OCI-LY7 (cell line): ENCODE results near the gene RNF126. TPM values are rescaled to one million over a fixed set of nuclear protein-coding genes. Genes with fewer than 3 reads are reported as not detected.

Experiments
- BruUV-seq: library from RNA; stranded (reverse); fragments of 400-500 nt; replicated peaks from 2 replicates; lab custom pipeline; 2021; lab: Mats Ljungman, UMichigan
- CTCF ChIA-PET: fragments of 300-600 bp; sonication (Branson Sonifier 250); formaldehyde crosslinking; loops from one replicate; lab custom pipeline; 2022; ENCODE audit warnings: antibody characterized with exemption; ENCODE audit not compliant: unreplicated experiment; lab: Charles Lee
- POLR2A ChIA-PET: fragments of 300-600 bp; sonication (Branson Sonifier 250); formaldehyde crosslinking; loops from one replicate; lab custom pipeline; 2022; ENCODE audit warnings: antibody characterized with exemption; lab: Charles Lee
- DNase-seq: peaks from one replicate; pipeline ENCODE4 v3.0.0-alpha.2; 2015; ENCODE audit warnings: low spot score
- H2AFZ ChIP-seq: fragments of 200-600 bp; sonication (generic), shearing (Covaris generic); 2 replicates; pipeline ENCODE4 v1.6.1; 2014; ENCODE audit warnings: mild to moderate bottlenecking, antibody characterized with exemption, low read length, moderate library complexity
- H3K27ac ChIP-seq: fragments of 200-600 bp; sonication (generic); 2 replicates; pipeline ENCODE4 v1.5.1; 2014; ENCODE audit warnings: mixed run types, low read depth, mild to moderate bottlenecking, moderate library complexity, low read length, inconsistent platforms; ENCODE audit not compliant: poor library complexity, severe bottlenecking
- H3K36me3 ChIP-seq: fragments of 200-600 bp; sonication (generic); 2 replicates; pipeline ENCODE4 v1.6.1; 2014; ENCODE audit warnings: mild to moderate bottlenecking, antibody characterized with exemption, low read length, moderate library complexity, mixed read lengths; ENCODE audit not compliant: insufficient read depth
- H3K4me1 ChIP-seq: fragments of 200-600 bp; sonication (generic); 2 replicates; pipeline ENCODE4 v1.5.1; 2014; ENCODE audit warnings: mild to moderate bottlenecking, low read length; ENCODE audit not compliant: insufficient read depth, poor library complexity, severe bottlenecking
- H3K4me2 ChIP-seq: fragments of 200-600 bp; sonication (generic); 2 replicates; pipeline ENCODE4 v1.6.1; 2014; ENCODE audit warnings: mild to moderate bottlenecking, low read length
- H3K4me3 ChIP-seq: fragments of 200-600 bp; sonication (generic); 2 replicates; pipeline ENCODE4 v1.5.1; 2014; ENCODE audit warnings: mild to moderate bottlenecking, low read depth, low read length; ENCODE audit not compliant: poor library complexity, severe bottlenecking
- H3K79me2 ChIP-seq: fragments of 200-600 bp; sonication (generic); 2 replicates; pipeline ENCODE4 v1.6.1; 2016; ENCODE audit warnings: low read depth, mild to moderate bottlenecking, low read length, moderate library complexity, mixed read lengths; ENCODE audit not compliant: insufficient read depth
- H3K9me2 ChIP-seq: fragments of 200-600 bp; sonication (generic); 2 replicates; pipeline ENCODE4 v1.6.1; 2016; ENCODE audit warnings: mild to moderate bottlenecking, low read length, mixed read lengths; ENCODE audit not compliant: insufficient read depth
- H3K9me3 ChIP-seq: fragments of 200-600 bp; sonication (generic); 2 replicates; pipeline ENCODE4 v1.6.1; 2014; ENCODE audit warnings: mild to moderate bottlenecking, mixed run types, low read length, mixed read lengths
- H4K20me1 ChIP-seq: fragments of 200-600 bp; sonication (generic); 2 replicates; pipeline ENCODE4 v1.6.1; 2014; ENCODE audit warnings: mild to moderate bottlenecking, antibody characterized with exemption, low read length, moderate library complexity, mixed read lengths; ENCODE audit not compliant: insufficient read depth
- EZH2phosphoT487 ChIP-seq: fragments of 200-600 bp; sonication (generic); IDR thresholded peaks from 2 replicates; pipeline ENCODE4 v1.6.1; 2018; ENCODE audit warnings: low read depth, borderline replicate concordance, mild to moderate bottlenecking, mixed run types, antibody characterized with exemption, low read length, moderate library complexity, mixed read lengths
- intact Hi-C: fragments of 100-400 bp; cut with micrococcal nuclease; formaldehyde crosslinking; loops from one replicate; pipeline ENCODE4 v1.10.0; 2022; ENCODE audit not compliant: unreplicated experiment
- total RNA-seq, 2 experiments: library from RNA; depleted of rRNA in 1 of 2; stranded (reverse); fragments of >200 nt in 1 of 2; shearing (Covaris generic) in 1 of 2; gene quantifications; 2 replicates each; pipeline ENCODE4 v1.2.3, GENCODE V29; 2014 to 2022
- TF ChIP-seq, protein P1 (sequence below): fragments of 200-600 bp; sonication (generic); conservative IDR thresholded peaks from 2 replicates; pipeline ENCODE4 v1.5.1; 2014; ENCODE audit warnings: mild to moderate bottlenecking, antibody characterized with exemption, low read length, moderate library complexity, mixed read lengths

RNF126 gene
- total RNA-seq, 2 experiments from 2014 or later = 98.6 to 104 TPM

DNA sequence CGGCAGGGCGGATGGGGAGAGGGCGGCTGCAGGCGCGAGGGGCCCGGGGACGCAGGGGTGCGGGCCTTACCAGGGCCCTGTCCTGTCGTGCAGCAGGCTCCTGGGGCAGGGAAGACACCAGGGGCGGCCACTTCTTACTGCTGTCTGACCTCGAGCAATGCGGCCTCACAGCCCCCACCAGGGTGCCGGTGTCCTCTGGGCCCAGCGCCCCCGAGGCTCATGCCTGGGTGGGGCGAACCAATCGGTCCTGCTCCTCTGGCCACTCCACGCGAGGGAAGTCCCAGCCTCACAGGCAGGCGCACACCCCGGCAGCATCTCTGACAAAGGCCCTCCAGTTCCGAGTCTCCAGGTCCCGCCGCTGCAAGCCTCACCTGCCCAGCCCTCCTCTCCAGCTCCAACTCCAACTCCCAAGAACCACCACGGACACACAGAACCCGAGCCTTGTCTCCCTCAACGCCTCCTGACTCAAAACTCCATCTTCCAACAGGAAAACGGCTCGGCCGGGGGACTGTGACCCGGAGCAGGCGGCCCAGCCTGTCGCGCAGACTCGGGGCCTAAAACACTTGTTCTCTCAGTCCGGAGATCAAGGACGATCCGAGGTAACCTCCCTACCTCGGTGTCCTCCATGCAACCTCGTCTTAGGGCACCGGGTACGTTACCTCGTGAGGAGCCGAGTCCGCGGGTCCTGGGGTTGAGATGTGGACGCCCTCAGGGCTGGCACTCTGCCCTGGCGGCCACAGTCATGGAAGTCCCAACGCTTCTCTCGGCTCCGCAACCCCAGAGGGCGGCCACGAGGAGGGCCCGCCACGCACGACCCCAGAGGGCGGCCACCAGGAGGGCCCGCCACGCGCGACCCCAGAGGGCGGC, 16.9 kb downstream of the RNF126 start:
- Histone ChIP-seq H3K9me3 (no peaks in the 10 kb centered on the region), H4K20me1 (no peaks in the 10 kb centered on the region), H2AFZ (no peak overlapping the region), H3K4me2 (no peak overlapping the region), H3K36me3 (peaks cover 71% of the 10 kb centered on the region), H3K9me2 (no peaks in the 10 kb centered on the region), H3K27ac (no peak overlapping the region), H3K79me2 (no peaks in the 10 kb centered on the region), H3K4me3 (no peak overlapping the region), H3K4me1 (peaks cover 18% of the 10 kb centered on the region)
- DNase-seq = no peak
- TF ChIP-seq, protein P1, sequence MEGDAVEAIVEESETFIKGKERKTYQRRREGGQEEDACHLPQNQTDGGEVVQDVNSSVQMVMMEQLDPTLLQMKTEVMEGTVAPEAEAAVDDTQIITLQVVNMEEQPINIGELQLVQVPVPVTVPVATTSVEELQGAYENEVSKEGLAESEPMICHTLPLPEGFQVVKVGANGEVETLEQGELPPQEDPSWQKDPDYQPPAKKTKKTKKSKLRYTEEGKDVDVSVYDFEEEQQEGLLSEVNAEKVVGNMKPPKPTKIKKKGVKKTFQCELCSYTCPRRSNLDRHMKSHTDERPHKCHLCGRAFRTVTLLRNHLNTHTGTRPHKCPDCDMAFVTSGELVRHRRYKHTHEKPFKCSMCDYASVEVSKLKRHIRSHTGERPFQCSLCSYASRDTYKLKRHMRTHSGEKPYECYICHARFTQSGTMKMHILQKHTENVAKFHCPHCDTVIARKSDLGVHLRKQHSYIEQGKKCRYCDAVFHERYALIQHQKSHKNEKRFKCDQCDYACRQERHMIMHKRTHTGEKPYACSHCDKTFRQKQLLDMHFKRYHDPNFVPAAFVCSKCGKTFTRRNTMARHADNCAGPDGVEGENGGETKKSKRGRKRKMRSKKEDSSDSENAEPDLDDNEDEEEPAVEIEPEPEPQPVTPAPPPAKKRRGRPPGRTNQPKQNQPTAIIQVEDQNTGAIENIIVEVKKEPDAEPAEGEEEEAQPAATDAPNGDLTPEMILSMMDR = no peak
- no peak for TF ChIP-seq EZH2phosphoT487
- ChIA-PET CTCF (no interaction called here), POLR2A (no interaction called here)
- BruUV-seq = no TSS peak
- intact Hi-C loops = no loop called here

DNA sequence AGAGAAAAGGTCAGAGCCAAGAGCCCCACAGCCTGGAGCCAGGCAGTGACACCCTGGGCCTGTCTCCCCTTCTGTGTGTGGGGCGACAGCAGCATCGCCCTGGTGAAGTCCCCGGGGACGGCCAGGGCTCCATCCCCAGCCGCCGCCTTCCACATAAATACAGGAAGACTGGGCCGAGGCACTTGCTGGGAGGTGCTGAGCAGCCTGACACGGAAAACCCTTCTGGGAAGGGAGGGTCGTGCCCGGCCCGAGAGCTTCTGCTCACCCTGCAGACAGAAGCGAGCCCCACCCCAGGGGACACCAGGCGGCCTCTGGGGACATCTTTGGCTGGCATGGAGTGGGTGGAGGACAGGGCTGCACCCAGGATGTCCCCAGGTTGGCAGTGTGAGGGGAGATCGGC, 18.2 kb downstream of the RNF126 start:
- intact Hi-C loops = no loop called here

More for the DNA sequence above, 18.2 kb downstream of the RNF126 start:
- ChIA-PET CTCF (no interaction called here), POLR2A (no interaction called here)
- H3K4me2 ChIP-seq = no peak overlapping the region
- DNase-seq = no peak
- BruUV-seq = no TSS peak
- H3K79me2 ChIP-seq = no peaks in the 10 kb centered on the region
- no peaks in the 10 kb centered on the region for H3K9me2 ChIP-seq
- peaks cover 60% of the 10 kb centered on the region for H3K36me3 ChIP-seq
- no peak overlapping the region for H3K27ac ChIP-seq
- peaks cover 24% of the 10 kb centered on the region for H3K4me1 ChIP-seq
- no peak overlapping the region for H3K4me3 ChIP-seq
- no peaks in the 10 kb centered on the region for H3K9me3 ChIP-seq
- H2AFZ ChIP-seq = no peak overlapping the region
- TF ChIP-seq EZH2phosphoT487 = no peak
- TF ChIP-seq, protein P1 = no peak
- no peaks in the 10 kb centered on the region; the same call in 1 of the 2 replicates for H4K20me1 ChIP-seq
